Tibial nerve (tissue), 4 donors: ENCODE measurements around the gene RGS6. TPM values are rescaled to one million over a fixed set of nuclear protein-coding genes. Genes with fewer than 3 reads are reported as not detected.

Source experiments
- DNase-seq, 2 donors: peaks; one replicate each; pipeline ENCODE4 v3.0.0-alpha.2; 2019; ENCODE audit warnings: low spot score in 2 of 2
- H3K27ac ChIP-seq, 4 donors: fragments of 200-600 bp; sonication (generic) in 3 of 4; one replicate each; pipeline ENCODE4 v1.5.1; 2017 to 2019; ENCODE audit warnings: mild to moderate bottlenecking in 1 of 4
- H3K27me3 ChIP-seq, 2 donors: fragments of 200-600 bp; sonication (generic) in 1 of 2; one replicate each; pipeline versions ENCODE4 v1.5.1 to v1.6.0; 2017 to 2019
- H3K36me3 ChIP-seq, 3 donors: fragments of 200-600 bp; sonication (generic); one replicate each; pipeline ENCODE4 v1.5.1; 2018 to 2019
- H3K4me1 ChIP-seq, 4 donors: fragments of 200-600 bp; sonication (generic) in 3 of 4; one replicate each; pipeline ENCODE4 v1.5.1; 2017 to 2019
- H3K4me3 ChIP-seq, 4 donors: fragments of 200-600 bp; sonication (generic) in 3 of 4; one replicate each; pipeline ENCODE4 v1.5.1; 2017 to 2019; ENCODE audit warnings: mild to moderate bottlenecking in 1 of 4, moderate library complexity in 1 of 4
- H3K9me3 ChIP-seq, 4 donors: fragments of 200-600 bp; sonication (generic) in 3 of 4; one replicate each; pipeline ENCODE4 v1.5.1; 2017 to 2019
- CTCF ChIP-seq, 5 experiments: fragments of 200-600 bp in 3 of 5; fragments of 450-650 bp in 2 of 5; sonication (generic) in 3 of 5; IDR thresholded peaks; one replicate each; pipeline ENCODE4 v1.5.1; 2016 to 2019; ENCODE audit warnings: antibody characterized with exemption in 5 of 5, mild to moderate bottlenecking in 3 of 5, moderate library complexity in 2 of 5
- EP300 ChIP-seq, 2 donors: sonication (generic); formaldehyde crosslinking; IDR thresholded peaks; one replicate each; pipeline ENCODE4 v1.6.1; 2017; ENCODE audit warnings: antibody characterized with exemption in 2 of 2, mild to moderate bottlenecking in 1 of 2
- POLR2A ChIP-seq, 2 donors: fragments of 450-650 bp; IDR thresholded peaks; one replicate each; pipeline ENCODE4 v1.6.1; 2017; ENCODE audit warnings: antibody characterized with exemption in 2 of 2, mild to moderate bottlenecking in 2 of 2, moderate library complexity in 2 of 2
- WGBS, 2 donors: methylation state at CpG; one replicate each; pipeline ENCODE4 v1.1.5; 2018; 5-methylcytosine and 5-hydroxymethylcytosine counted together
- total RNA-seq, 4 donors: library from RNA; depleted of rRNA; stranded (reverse); fragments of >200 nt; gene quantifications; one replicate each; pipeline ENCODE4 v1.1.0, GENCODE V29; 2016

Gene RGS6
- total RNA-seq, 4 donors from 2014 or later: 43.5 to 67.2 (median 54.7) TPM

GRCh38 chr14:72499746-72500145, 567.5 kb downstream of the RGS6 start:
- no peak for TF ChIP-seq POLR2A (IDR thresholded peaks at IDR 0.05)
- no peak for TF ChIP-seq CTCF (IDR thresholded peaks at IDR 0.05)
- no peak for TF ChIP-seq EP300 (IDR thresholded peaks at IDR 0.05)
- H3K27ac ChIP-seq: no peak overlapping the region

GRCh38 chr14:72500234-72500838, 568.1 kb downstream of the RGS6 start:
- Histone ChIP-seq H3K27ac (no peak overlapping the region), H3K27me3 (no peaks in the 10 kb centered on the region), H3K4me1 (no peaks in the 10 kb centered on the region), H3K36me3 (no peaks in the 10 kb centered on the region), H3K4me3 (no peak overlapping the region), H3K9me3 (no peaks in the 10 kb centered on the region)
- 42 to 55% methylated on average over 4 of the region's 4 CpGs for whole genome bisulfite sequencing, 2 donors
- TF ChIP-seq CTCF (IDR thresholded peaks at IDR 0.05) (no peak), EP300 (IDR thresholded peaks at IDR 0.05) (no peak), POLR2A (IDR thresholded peaks at IDR 0.05) (no peak)
- no peak for DNase-seq

More at GRCh38 chr14:72499746-72500145, 567.5 kb downstream of the RGS6 start:
- Histone ChIP-seq H3K36me3 (no peaks in the 10 kb centered on the region), H3K4me3 (no peak overlapping the region), H3K4me1 (no peaks in the 10 kb centered on the region), H3K27me3 (no peaks in the 10 kb centered on the region), H3K9me3 (no peaks in the 10 kb centered on the region)
- 59 to 65% methylated on average over 5 of the region's 5 CpGs for WGBS, 2 donors
- no peak for DNase-seq

- H3K4me3 ChIP-seq: no peak overlapping the region
- H3K27ac ChIP-seq: no peak overlapping the region
- H3K27me3 ChIP-seq: no peaks in the 10 kb centered on the region
- no peaks in the 10 kb centered on the region for H3K36me3 ChIP-seq
- TF ChIP-seq CTCF (IDR thresholded peaks at IDR 0.05) (no peak), POLR2A (IDR thresholded peaks at IDR 0.05) (no peak), EP300 (IDR thresholded peaks at IDR 0.05) (no peak)
- no peaks in the 10 kb centered on the region for H3K4me1 ChIP-seq
- WGBS, 2 donors: 95% methylated on average over 5 of the region's 5 CpGs
- H3K9me3 ChIP-seq: no peaks in the 10 kb centered on the region
- no peak for DNase-seq
Measured at GRCh38 chr14:72501439-72501838, 569.2 kb downstream of the RGS6 start.

GRCh38 chr14:72503271-72503670, 571.0 kb downstream of the RGS6 start:
- H3K27me3 ChIP-seq: no peaks in the 10 kb centered on the region
- no peak overlapping the region for H3K4me3 ChIP-seq
- H3K36me3 ChIP-seq: no peaks in the 10 kb centered on the region
- WGBS, 2 donors: 85 to 86% methylated on average over 1 of the region's 1 CpG
- TF ChIP-seq EP300 (IDR thresholded peaks at IDR 0.05) (no peak), CTCF (IDR thresholded peaks at IDR 0.05) (no peak)
- no peak overlapping the region for H3K27ac ChIP-seq
- no peak for DNase-seq
- H3K9me3 ChIP-seq: no peaks in the 10 kb centered on the region
- no peaks in the 10 kb centered on the region for H3K4me1 ChIP-seq

GRCh38 chr14:72503696-72504368, 571.6 kb downstream of the RGS6 start:
- Histone ChIP-seq H3K9me3 (no peaks in the 10 kb centered on the region), H3K27ac (no peak overlapping the region), H3K27me3 (no peaks in the 10 kb centered on the region), H3K4me3 (no peak overlapping the region), H3K4me1 (no peaks in the 10 kb centered on the region), H3K36me3 (no peaks in the 10 kb centered on the region)
- TF ChIP-seq EP300 (IDR thresholded peaks at IDR 0.05) (no peak), POLR2A (IDR thresholded peaks at IDR 0.05) (no peak)
- 86 to 89% methylated on average over 2 of the region's 2 CpGs for WGBS, 2 donors
- no peak for DNase-seq
